H1 (cell line): ENCODE data around the gene NANOS3.

Experiments used
- CTCF ChIP-seq, 3 experiments: IDR thresholded peaks; 1 replicate in 2 of 3; 2 replicates in 1 of 3; pipeline versions ENCODE4 v1.5.1 to v1.6.1; 2011; ENCODE audit warnings: low read length in 3 of 3, mild to moderate bottlenecking in 3 of 3, inconsistent platforms in 2 of 3, low read depth in 1 of 3, moderate library complexity in 1 of 3; ENCODE audit not compliant: insufficient read depth in 1 of 3; ENCODE audit errors: control extremely low read depth in 1 of 3
- NRF1 ChIP-seq: IDR thresholded peaks from 2 replicates; pipeline ENCODE4 v1.6.1; 2011; ENCODE audit warnings: mild to moderate bottlenecking, low read depth, low read length, improper control_type of control experiment
- POLR2A ChIP-seq, 2 experiments: IDR thresholded peaks; 1 replicate in 1 of 2; 2 replicates in 1 of 2; pipeline ENCODE4 v1.6.1; 2011; ENCODE audit warnings: low read depth in 2 of 2, low read length in 2 of 2, mild to moderate bottlenecking in 2 of 2; ENCODE audit errors: control extremely low read depth in 1 of 2
- RAD21 ChIP-seq, 2 experiments: IDR thresholded peaks in 1 of 2; conservative IDR thresholded peaks in 1 of 2; 2 replicates each; pipeline ENCODE4 v1.6.1; 2011; ENCODE audit warnings: low read depth in 2 of 2, low read length in 2 of 2, improper control_type of control experiment in 1 of 2, inconsistent platforms in 1 of 2, mild to moderate bottlenecking in 1 of 2, moderate library complexity in 1 of 2
- TCF12 ChIP-seq: IDR thresholded peaks from 2 replicates; pipeline ENCODE4 v1.6.1; 2011; ENCODE audit warnings: low read depth, mild to moderate bottlenecking, low read length
- TEAD4 ChIP-seq: IDR thresholded peaks from 2 replicates; pipeline ENCODE4 v1.6.1; 2012; ENCODE audit warnings: low read depth, low read length, inconsistent platforms, mixed read lengths

DNA sequence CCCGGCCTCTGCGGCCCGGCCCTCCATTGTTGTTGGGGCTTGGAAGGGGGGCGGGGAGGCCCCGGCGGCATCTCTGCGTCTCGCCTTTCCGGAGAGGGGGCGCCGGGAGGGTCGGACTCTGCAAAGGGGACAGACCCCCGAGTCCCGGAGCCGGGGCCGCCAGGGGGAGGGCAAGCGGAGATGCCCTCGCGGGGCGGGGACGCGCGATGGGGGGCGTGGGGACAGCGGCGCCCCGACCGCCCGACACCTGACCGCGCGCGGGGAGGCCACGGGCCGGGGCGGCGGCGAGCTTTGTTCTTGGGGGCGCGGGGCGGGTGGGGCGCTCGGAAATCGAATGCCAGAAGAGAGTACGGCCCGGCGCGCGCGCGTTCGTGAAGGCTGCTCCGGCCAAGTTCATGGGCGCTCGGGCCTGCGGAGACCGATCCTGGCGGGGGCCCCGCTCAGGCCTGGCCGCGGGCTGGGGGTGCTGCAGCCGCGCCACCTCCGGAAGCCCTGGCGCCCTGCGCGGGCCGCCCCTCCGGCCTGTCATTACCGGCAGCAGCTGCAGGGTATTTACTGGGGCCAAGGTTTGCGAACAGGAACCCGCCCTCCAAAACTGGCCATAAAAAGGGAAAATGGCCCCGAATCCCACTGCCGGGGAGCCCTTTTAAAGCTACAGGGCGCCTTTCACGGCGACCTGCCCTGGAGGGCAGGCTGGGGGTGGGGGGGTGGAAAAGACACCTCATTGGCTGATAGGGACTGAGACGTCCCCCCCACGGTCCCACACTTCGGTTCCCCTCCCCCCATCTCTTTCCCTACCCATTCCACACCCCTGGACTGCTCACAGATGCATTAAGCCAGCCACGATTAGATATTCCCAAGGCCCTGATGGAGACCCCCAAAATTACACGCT lies 11.1 kb upstream of the NANOS3 start:
- TF ChIP-seq CTCF (IDR thresholded peaks at IDR 0.05; ENCODE audit: control extremely low read depth in 1 of 3, insufficient read depth in 1 of 3, low read depth in 1 of 3, low read length in 3 of 3) (no peak), TCF12 (no peak), RAD21 (IDR thresholded peaks at IDR 0.05 in 1 of 2, conservative IDR thresholded peaks at IDR 0.05 in 1 of 2; ENCODE audit: low read depth in 2 of 2, low read length in 2 of 2) (no peak), POLR2A (IDR thresholded peaks at IDR 0.05; ENCODE audit: control extremely low read depth in 1 of 2, low read depth in 2 of 2, low read length in 2 of 2) (no peak), TEAD4 (no peak), NRF1 (no peak)
